Stimulated activated effector memory CD8-positive, alpha-beta T cell treated with anti-CD3 and anti-CD28 coated beads, Interleukin-12 subunit alpha, Interleukin-12 subunit beta, amount 100 ng/mL, for 72 hours (primary cell): Measurements from ENCODE around the gene UBASH3B.
A peak's percentile ranks its signal among the peaks of the same experiment; 100 is the strongest.

Source experiments
- ATAC-seq: fragments of 150-1000 bp; cut with Tn5 transposase; 2 replicates; pipeline ENCODE4 v1.10.0; 2021
- DNase-seq, 2 donors: peaks; one replicate each; pipeline ENCODE4 v3.0.0; 2021 to 2022; ENCODE audit warnings: low spot score in 2 of 2
- H3K27ac Mint-ChIP-seq: one replicate; pipeline ENCODE4 v1.8.0; 2022; ENCODE audit warnings: mild to moderate bottlenecking, mixed read lengths
- H3K36me3 Mint-ChIP-seq: one replicate; pipeline ENCODE4 v1.8.0; 2022; ENCODE audit warnings: mild to moderate bottlenecking, mixed read lengths
- H3K4me1 Mint-ChIP-seq: one replicate; pipeline ENCODE4 v1.8.0; 2022; ENCODE audit warnings: mixed read lengths
- H3K4me3 Mint-ChIP-seq: one replicate; pipeline ENCODE4 v1.8.0; 2022; ENCODE audit warnings: mild to moderate bottlenecking, mixed read lengths
- H3K9me3 Mint-ChIP-seq: one replicate; pipeline ENCODE4 v1.8.0; 2022; ENCODE audit warnings: mixed read lengths

The UBASH3B gene

GRCh38 chr11:122681735-122682134 is 26.2 kb downstream of the UBASH3B start:
- DNase-seq (no peak), ATAC-seq (peak; percentile 64)
- Mint-ChIP-seq H3K9me3 (no peaks in the 10 kb centered on the region), H3K27ac (no peak overlapping the region), H3K4me1 (peaks cover 31% of the 10 kb centered on the region), H3K36me3 (peaks cover 8% of the 10 kb centered on the region), H3K4me3 (no peak overlapping the region)

DNA sequence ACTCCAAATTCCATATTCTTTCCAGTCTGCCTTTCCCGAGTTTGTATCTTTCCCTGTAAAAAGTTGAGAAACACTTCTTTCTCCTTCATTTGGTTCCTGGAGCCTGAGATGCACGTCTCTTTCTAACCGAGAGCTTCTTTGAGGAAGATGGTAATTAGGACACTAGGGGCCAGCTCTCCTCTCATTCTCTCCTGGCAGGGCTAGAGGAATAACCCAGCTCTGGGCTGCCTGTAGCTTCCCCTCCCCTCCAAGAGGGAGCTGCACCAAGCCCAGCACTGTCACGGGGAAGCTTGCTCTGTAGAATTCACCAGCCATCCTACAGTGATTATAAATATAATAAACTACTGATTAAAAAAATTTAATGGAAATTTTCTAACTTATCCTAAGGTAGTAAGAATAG is 26.9 kb downstream of the UBASH3B start:
- Mint-ChIP-seq H3K4me3 (no peak overlapping the region), H3K9me3 (no peaks in the 10 kb centered on the region), H3K36me3 (peaks cover 13% of the 10 kb centered on the region), H3K4me1 (peaks cover 33% of the 10 kb centered on the region), H3K27ac (no peak overlapping the region)
- DNase-seq (no peak), ATAC-seq (no peak)

GRCh38 chr11:122685041-122685440 is 29.5 kb downstream of the UBASH3B start:
- Mint-ChIP-seq H3K27ac (no peak overlapping the region), H3K4me3 (no peak overlapping the region), H3K9me3 (no peaks in the 10 kb centered on the region), H3K4me1 (peaks cover 42% of the 10 kb centered on the region), H3K36me3 (peaks cover 13% of the 10 kb centered on the region)
- DNase-seq: no peak
- ATAC-seq: no peak

- H3K9me3 Mint-ChIP-seq: no peaks in the 10 kb centered on the region
- H3K4me3 Mint-ChIP-seq: no peak overlapping the region
- DNase-seq (no peak), ATAC-seq (no peak)
- H3K4me1 Mint-ChIP-seq: peaks cover 45% of the 10 kb centered on the region
- peaks cover 13% of the 10 kb centered on the region for H3K36me3 Mint-ChIP-seq
- H3K27ac Mint-ChIP-seq: peak overlapping the region; percentile 77
Observed at GRCh38 chr11:122686111-122686510, 30.6 kb downstream of the UBASH3B start.

- Mint-ChIP-seq H3K4me1 (peaks cover 64% of the 10 kb centered on the region), H3K4me3 (peak overlapping the region; percentile 57), H3K27ac (peak overlapping the region; percentile 76), H3K9me3 (no peaks in the 10 kb centered on the region), H3K36me3 (peaks cover 13% of the 10 kb centered on the region)
- ATAC-seq (peak; percentile 63), DNase-seq (peak in 1 of 2 donors; percentile 62)
Observed at GRCh38 chr11:122690384-122690783, 34.9 kb downstream of the UBASH3B start.

- peaks cover 67% of the 10 kb centered on the region for H3K4me1 Mint-ChIP-seq
- DNase-seq: peak in 1 of 2 donors; percentile 56
- peak overlapping the region; percentile 76 for H3K27ac Mint-ChIP-seq
- H3K9me3 Mint-ChIP-seq: no peaks in the 10 kb centered on the region
- peaks cover 13% of the 10 kb centered on the region for H3K36me3 Mint-ChIP-seq
- peak overlapping the region; percentile 57 for H3K4me3 Mint-ChIP-seq
- ATAC-seq: peak; percentile 29
Observed at GRCh38 chr11:122690801-122691548, 35.5 kb downstream of the UBASH3B start.

- peak overlapping the region; percentile 76 for H3K27ac Mint-ChIP-seq
- no peak for DNase-seq
- no peak for ATAC-seq
- peak overlapping the region; percentile 57 for H3K4me3 Mint-ChIP-seq
- H3K4me1 Mint-ChIP-seq: peaks cover 64% of the 10 kb centered on the region
- peaks cover 6% of the 10 kb centered on the region for H3K36me3 Mint-ChIP-seq
- no peaks in the 10 kb centered on the region for H3K9me3 Mint-ChIP-seq
Observed at GRCh38 chr11:122691549-122692150, 36.1 kb downstream of the UBASH3B start.

- ATAC-seq: no peak
- no peaks in the 10 kb centered on the region for H3K36me3 Mint-ChIP-seq
- H3K27ac Mint-ChIP-seq: peak overlapping the region; percentile 76
- no peak for DNase-seq
- no peaks in the 10 kb centered on the region for H3K9me3 Mint-ChIP-seq
- peaks cover 64% of the 10 kb centered on the region for H3K4me1 Mint-ChIP-seq
- H3K4me3 Mint-ChIP-seq: no peak overlapping the region
Observed at GRCh38 chr11:122692444-122692843, 36.9 kb downstream of the UBASH3B start.

DNA sequence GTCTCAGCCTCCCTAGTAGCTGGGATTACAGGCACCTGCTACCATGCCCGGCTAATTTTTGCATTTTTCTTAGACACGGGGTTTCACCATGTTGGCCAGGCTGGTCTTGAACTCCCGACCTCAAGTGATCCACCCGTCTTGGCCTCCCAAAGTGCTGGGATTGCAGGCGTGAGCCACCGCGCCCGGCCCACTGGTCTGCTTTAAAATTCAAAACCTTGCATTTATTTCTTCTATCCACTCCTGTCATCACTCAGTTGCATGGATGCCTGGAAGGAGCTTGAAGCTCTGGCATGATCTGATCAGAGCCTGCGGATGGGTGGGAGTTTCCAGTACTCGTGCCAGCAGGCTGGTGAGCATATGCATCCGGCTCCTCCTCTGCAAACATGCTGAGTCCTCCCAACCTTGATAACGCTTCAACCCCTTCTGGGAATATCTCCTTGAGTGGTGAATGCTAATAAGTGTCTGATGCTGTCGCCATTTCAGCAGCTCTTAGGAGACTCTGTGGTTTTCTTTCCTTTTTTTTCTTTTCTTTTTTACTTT is 39.6 kb downstream of the UBASH3B start:
- H3K27ac Mint-ChIP-seq: peak overlapping the region; percentile 77
- H3K9me3 Mint-ChIP-seq: no peaks in the 10 kb centered on the region
- peaks cover 9% of the 10 kb centered on the region for H3K36me3 Mint-ChIP-seq
- DNase-seq (no peak), ATAC-seq (no peak)
- peaks cover 76% of the 10 kb centered on the region for H3K4me1 Mint-ChIP-seq
- H3K4me3 Mint-ChIP-seq: no peak overlapping the region

DNA sequence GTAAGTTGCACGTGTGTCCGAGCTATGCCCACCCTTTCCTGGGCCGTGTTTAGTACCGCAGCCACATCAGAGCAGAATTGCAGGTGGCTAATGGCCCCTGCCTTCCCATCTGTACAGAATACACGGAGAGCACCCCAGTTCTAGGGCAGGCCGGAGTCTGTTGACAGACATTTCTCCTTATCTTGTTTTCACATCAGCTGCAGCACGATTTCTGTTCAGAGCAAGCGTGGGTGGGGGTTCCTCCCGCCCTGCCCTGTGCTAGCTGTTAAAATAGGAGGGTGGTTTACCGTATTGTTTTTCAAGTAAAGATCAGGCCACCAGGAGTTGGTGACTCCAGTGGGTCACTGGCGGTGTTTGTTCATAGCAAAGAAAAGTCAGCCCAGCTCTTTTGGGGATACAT is 41.1 kb downstream of the UBASH3B start:
- DNase-seq (peak; percentile 46 to 72), ATAC-seq (peak; percentile 90)
- peak overlapping the region; percentile 77 for H3K27ac Mint-ChIP-seq
- peak overlapping the region; percentile 58 for H3K4me3 Mint-ChIP-seq
- H3K9me3 Mint-ChIP-seq: no peaks in the 10 kb centered on the region
- H3K4me1 Mint-ChIP-seq: peaks cover 81% of the 10 kb centered on the region
- H3K36me3 Mint-ChIP-seq: peaks cover 9% of the 10 kb centered on the region

- no peaks in the 10 kb centered on the region for H3K9me3 Mint-ChIP-seq
- DNase-seq (peak in 1 of 2 donors; percentile 59), ATAC-seq (peak; percentile 87)
- H3K4me3 Mint-ChIP-seq: peak overlapping the region; percentile 58
- H3K36me3 Mint-ChIP-seq: peaks cover 9% of the 10 kb centered on the region
- H3K27ac Mint-ChIP-seq: peak overlapping the region; percentile 77
- H3K4me1 Mint-ChIP-seq: peaks cover 79% of the 10 kb centered on the region
Observed at GRCh38 chr11:122697636-122698167, 42.2 kb downstream of the UBASH3B start.

- Mint-ChIP-seq H3K36me3 (peaks cover 9% of the 10 kb centered on the region), H3K27ac (no peak overlapping the region), H3K9me3 (no peaks in the 10 kb centered on the region), H3K4me1 (peaks cover 73% of the 10 kb centered on the region), H3K4me3 (peak overlapping the region; percentile 58)
- ATAC-seq: no peak
- DNase-seq: no peak
Observed at GRCh38 chr11:122698392-122698791, 42.9 kb downstream of the UBASH3B start.

- ATAC-seq (no peak), DNase-seq (no peak)
- H3K27ac Mint-ChIP-seq: peak overlapping the region; percentile 29
- H3K36me3 Mint-ChIP-seq: peaks cover 17% of the 10 kb centered on the region
- H3K4me1 Mint-ChIP-seq: peaks cover 75% of the 10 kb centered on the region
- no peaks in the 10 kb centered on the region for H3K9me3 Mint-ChIP-seq
- H3K4me3 Mint-ChIP-seq: no peak overlapping the region
Observed at GRCh38 chr11:122700666-122701065, 45.1 kb downstream of the UBASH3B start.

GRCh38 chr11:122701143-122701542 is 45.6 kb downstream of the UBASH3B start:
- peaks cover 17% of the 10 kb centered on the region for H3K36me3 Mint-ChIP-seq
- peak overlapping the region; percentile 29 for H3K27ac Mint-ChIP-seq
- H3K4me3 Mint-ChIP-seq: peak overlapping the region; percentile 5
- no peak for ATAC-seq
- DNase-seq: no peak
- peaks cover 76% of the 10 kb centered on the region for H3K4me1 Mint-ChIP-seq
- no peaks in the 10 kb centered on the region for H3K9me3 Mint-ChIP-seq

GRCh38 chr11:122703541-122704272 is 48.2 kb downstream of the UBASH3B start:
- DNase-seq (peak; percentile 33 to 62), ATAC-seq (peak; percentile 93)
- H3K4me1 Mint-ChIP-seq: peaks cover 57% of the 10 kb centered on the region
- peak overlapping the region; percentile 67 for H3K4me3 Mint-ChIP-seq
- peaks cover 23% of the 10 kb centered on the region for H3K36me3 Mint-ChIP-seq
- H3K9me3 Mint-ChIP-seq: no peaks in the 10 kb centered on the region
- peak overlapping the region; percentile 97 for H3K27ac Mint-ChIP-seq
